GM21447 (cell line): ENCODE data around the gene CA5B.
"Not testable (repeated sequence)": the region's sequence is repeated elsewhere in the genome, so short reads cannot be mapped to it uniquely, and the experiment has no call there.

ENCODE experiments used
- ATAC-seq: cut with Tn5 transposase; IDR thresholded peaks from one replicate; pipeline ENCODE4 v1.9.1; 2021; ENCODE audit not compliant: unreplicated experiment

CA5B gene

GRCh38 chrX:15747626-15748173 is 9.6 kb downstream of the CA5B start:
- no peak for ATAC-seq

- ATAC-seq = no peak
These were observed 10.8 kb downstream of the CA5B start for GRCh38 chrX:15748841-15749240.

- peak; percentile 97 for ATAC-seq
These were observed 11.9 kb downstream of the CA5B start for GRCh38 chrX:15749642-15750610.

- no peak for ATAC-seq
These were observed 12.6 kb downstream of the CA5B start for GRCh38 chrX:15750611-15751154.

GRCh38 chrX:15751155-15751819 is 13.2 kb downstream of the CA5B start:
- no peak for ATAC-seq

GRCh38 chrX:15755091-15755490 is 17.0 kb downstream of the CA5B start:
- ATAC-seq = no peak

GRCh38 chrX:15758140-15758539 is 20.1 kb downstream of the CA5B start:
- ATAC-seq = no peak

GRCh38 chrX:15759886-15760285 is 21.8 kb downstream of the CA5B start:
- not testable (repeated sequence) for ATAC-seq

- ATAC-seq = no peak
These were observed 23.6 kb downstream of the CA5B start for GRCh38 chrX:15761564-15762191.

GRCh38 chrX:15769300-15769954 is 31.4 kb downstream of the CA5B start:
- no peak for ATAC-seq

GRCh38 chrX:15781961-15782699 is 44.1 kb downstream of the CA5B start:
- ATAC-seq = peak; percentile 91

GRCh38 chrX:15785176-15785750 is 47.2 kb downstream of the CA5B start:
- no peak for ATAC-seq

- ATAC-seq = no peak
These were observed 48.8 kb downstream of the CA5B start for GRCh38 chrX:15786915-15787314.

- peak; percentile 88 for ATAC-seq
These were observed 52.1 kb downstream of the CA5B start, which contains the start of gene ZRSR2 for GRCh38 chrX:15789979-15790768. ZRSR2 (plus strand) TSS chrX:15790484; CDS start chrX:15790496, 12 bp downstream.

GRCh38 chrX:15790769-15791290 is 52.8 kb downstream of the CA5B start:
- peak; percentile 29 for ATAC-seq

- ATAC-seq = no peak
These were observed 59.6 kb downstream of the CA5B start for GRCh38 chrX:15797707-15798106.

- no peak for ATAC-seq
These were observed 66.5 kb downstream of the CA5B start for GRCh38 chrX:15804563-15804962.

- no peak for ATAC-seq
These were observed 70.2 kb downstream of the CA5B start for GRCh38 chrX:15808254-15808653.
